H9 (cell line): Measurements from ENCODE around the gene WDR31. TPM values are rescaled to one million over a fixed set of nuclear protein-coding genes. Genes with fewer than 3 reads are reported as not detected.
A peak's percentile ranks its signal among the peaks of the same experiment; 100 is the strongest.

Source experiments
- DNase-seq: peaks from one replicate; pipeline ENCODE4 v3.0.0-alpha.2; 2017
- H2AFZ ChIP-seq: one replicate; pipeline ENCODE4 v1.6.1; 2013; ENCODE audit warnings: mild to moderate bottlenecking, low read length, control low read depth, moderate library complexity
- H2AK5ac ChIP-seq: 2 replicates; pipeline ENCODE4 v1.6.1; 2013; ENCODE audit warnings: low read length, control low read depth, mixed read lengths; ENCODE audit not compliant: insufficient read length
- H2BK120ac ChIP-seq: one replicate; pipeline ENCODE4 v1.6.1; 2013; ENCODE audit warnings: low read depth, mild to moderate bottlenecking, low read length, control low read depth, inconsistent platforms; ENCODE audit not compliant: poor library complexity, severe bottlenecking
- H2BK12ac ChIP-seq: 2 replicates; pipeline ENCODE4 v1.6.1; 2013; ENCODE audit warnings: low read length, control low read depth, mixed read lengths, low read depth; ENCODE audit not compliant: insufficient read length
- H2BK15ac ChIP-seq: 2 replicates; pipeline ENCODE4 v1.6.1; 2013; ENCODE audit warnings: low read depth, low read length, control low read depth
- H2BK20ac ChIP-seq: one replicate; pipeline ENCODE4 v1.6.1; 2013; ENCODE audit warnings: low read depth, mild to moderate bottlenecking, low read length, control low read depth, inconsistent platforms; ENCODE audit not compliant: poor library complexity, severe bottlenecking
- H2BK5ac ChIP-seq: 2 replicates; pipeline ENCODE4 v1.6.1; 2013; ENCODE audit warnings: low read length, control low read depth, mixed read lengths; ENCODE audit not compliant: insufficient read length
- H3K14ac ChIP-seq: 2 replicates; pipeline ENCODE4 v1.6.1; 2013; ENCODE audit warnings: low read length, control low read depth; ENCODE audit not compliant: insufficient read depth
- H3K18ac ChIP-seq: 2 replicates; pipeline ENCODE4 v1.6.1; 2013; ENCODE audit warnings: low read depth, mild to moderate bottlenecking, mixed read lengths, low read length, control low read depth; ENCODE audit not compliant: insufficient read length
- H3K23ac ChIP-seq: 2 replicates; pipeline ENCODE4 v1.6.1; 2013; ENCODE audit warnings: low read length, control low read depth, mixed read lengths, low read depth; ENCODE audit not compliant: insufficient read length
- H3K23me2 ChIP-seq: 2 replicates; pipeline ENCODE4 v1.6.1; 2013; ENCODE audit warnings: low read depth, mild to moderate bottlenecking, mixed read lengths, low read length, control low read depth; ENCODE audit not compliant: insufficient read length, poor library complexity, severe bottlenecking
- H3K27ac ChIP-seq: 2 replicates; pipeline ENCODE4 v1.5.1; 2013; ENCODE audit warnings: low read length, control low read depth, mixed read lengths, low read depth; ENCODE audit not compliant: insufficient read length
- H3K27me3 ChIP-seq: 2 replicates; pipeline ENCODE4 v1.6.1; 2013; ENCODE audit warnings: low read length, control low read depth, inconsistent platforms; ENCODE audit not compliant: insufficient read depth
- H3K4ac ChIP-seq: 2 replicates; pipeline ENCODE4 v1.6.1; 2013; ENCODE audit warnings: low read depth, mild to moderate bottlenecking, control low read depth, inconsistent platforms, low read length, moderate library complexity
- H3K4me1 ChIP-seq: 2 replicates; pipeline ENCODE4 v1.6.1; 2013; ENCODE audit warnings: low read length, control low read depth, inconsistent platforms; ENCODE audit not compliant: insufficient read depth
- H3K4me2 ChIP-seq: 2 replicates; pipeline ENCODE4 v1.6.1; 2013; ENCODE audit warnings: low read length, control low read depth, mixed read lengths; ENCODE audit not compliant: insufficient read length, insufficient read depth
- H3K56ac ChIP-seq: 2 replicates; pipeline ENCODE4 v1.6.1; 2013; ENCODE audit warnings: low read depth, mild to moderate bottlenecking, mixed read lengths, low read length, control low read depth; ENCODE audit not compliant: insufficient read length
- H3K79me1 ChIP-seq: 2 replicates; pipeline ENCODE4 v1.6.1; 2013; ENCODE audit warnings: low read depth, mild to moderate bottlenecking, moderate library complexity, low read length, control low read depth, inconsistent platforms; ENCODE audit not compliant: insufficient read depth, poor library complexity, severe bottlenecking
- H3K79me2 ChIP-seq: 2 replicates; pipeline ENCODE4 v1.6.1; 2013; ENCODE audit warnings: low read length, control low read depth, inconsistent platforms; ENCODE audit not compliant: insufficient read depth
- H3K9ac ChIP-seq: 2 replicates; pipeline ENCODE4 v1.6.1; 2013; ENCODE audit warnings: low read length, control low read depth, mixed read lengths; ENCODE audit not compliant: insufficient read length; ENCODE audit errors: extremely low read depth
- H3K9me3 ChIP-seq: one replicate; pipeline ENCODE4 v1.6.1; 2013; ENCODE audit warnings: low read depth, low read length, inconsistent platforms; ENCODE audit not compliant: control insufficient read depth
- H3T11ph ChIP-seq: one replicate; pipeline ENCODE4 v1.6.1; 2013; ENCODE audit warnings: mild to moderate bottlenecking, low read length, control low read depth, inconsistent platforms
- H4K20me1 ChIP-seq: one replicate; pipeline ENCODE4 v1.6.1; 2013; ENCODE audit not compliant: control insufficient read depth, insufficient read length, insufficient read depth
- H4K5ac ChIP-seq: 2 replicates; pipeline ENCODE4 v1.6.1; 2013; ENCODE audit warnings: low read depth, mild to moderate bottlenecking, mixed read lengths, low read length, control low read depth; ENCODE audit not compliant: insufficient read length
- H4K8ac ChIP-seq: replicated peaks from 2 replicates; pipeline ENCODE4 v1.6.1; 2013; ENCODE audit warnings: low read length, control low read depth, mixed read lengths, low read depth; ENCODE audit not compliant: insufficient read length
- H4K91ac ChIP-seq: 2 replicates; pipeline ENCODE4 v1.6.1; 2013; ENCODE audit warnings: low read depth, mild to moderate bottlenecking, moderate library complexity, mixed read lengths, low read length, control low read depth; ENCODE audit not compliant: insufficient read length
- H3K27ac Mint-ChIP-seq, 3 experiments: 2 replicates in 2 of 3; 3 replicates in 1 of 3; pipeline ENCODE4 v1.8.0; 2020 to 2021; ENCODE audit warnings: mixed read lengths in 3 of 3, mild to moderate bottlenecking in 1 of 3, moderate library complexity in 1 of 3
- H3K27me3 Mint-ChIP-seq: 2 replicates; pipeline ENCODE4 v1.8.0; 2021; ENCODE audit warnings: low read depth, mild to moderate bottlenecking, moderate library complexity, mixed read lengths
- H3K36me3 Mint-ChIP-seq, 3 experiments: 2 replicates in 2 of 3; 3 replicates in 1 of 3; pipeline ENCODE4 v1.8.0; 2020 to 2021; ENCODE audit warnings: low read depth in 3 of 3, mixed read lengths in 3 of 3; ENCODE audit not compliant: insufficient read depth in 1 of 3
- H3K4me1 Mint-ChIP-seq, 2 experiments: 2 replicates each; pipeline ENCODE4 v1.8.0; 2020; ENCODE audit warnings: mixed read lengths in 2 of 2
- H3K4me3 Mint-ChIP-seq, 2 experiments: 2 replicates in 1 of 2; 3 replicates in 1 of 2; pipeline ENCODE4 v1.8.0; 2020 to 2021; ENCODE audit warnings: mild to moderate bottlenecking in 2 of 2, mixed read lengths in 2 of 2, moderate library complexity in 1 of 2
- H3K9me3 Mint-ChIP-seq, 2 experiments: 2 replicates in 1 of 2; 3 replicates in 1 of 2; pipeline ENCODE4 v1.8.0; 2020; ENCODE audit warnings: mild to moderate bottlenecking in 2 of 2, mixed read lengths in 2 of 2, moderate library complexity in 1 of 2
- CTCF ChIP-seq: fragments of 200-600 bp; sonication (generic); conservative IDR thresholded peaks from 3 replicates; pipeline ENCODE4 v1.8.0; 2021; ENCODE audit warnings: antibody characterized with exemption, mild to moderate bottlenecking
- WGBS: extraction: QIAGEN DNeasy Blood & Tissue Kit; methylation state at CpG from one replicate; pipeline ENCODE4 v1.1.7; 2013; ENCODE audit warnings: missing lambda C conversion rate, low lambda C conversion rate, mixed read lengths; ENCODE audit not compliant: insufficient read length; ENCODE audit errors: extremely low coverage; 5-methylcytosine and 5-hydroxymethylcytosine counted together
- total RNA-seq: library from RNA; stranded (reverse); gene quantifications from 2 replicates; pipeline ENCODE4 v1.2.1, GENCODE V29; 2021

Gene WDR31
- total RNA-seq, 1 experiment from 2014 or later = 0.72 TPM

- no peaks in the 10 kb centered on the region; the same call in 1 of the 2 replicates for H3K4me1 ChIP-seq
- H3K79me1 ChIP-seq = no peaks in the 10 kb centered on the region
- peak within 1 kb of the TSS; percentile 57 for H3K18ac ChIP-seq
- H2BK15ac ChIP-seq = no peak within 1 kb of the TSS
- H2BK12ac ChIP-seq = no peak within 1 kb of the TSS
- no peak within 1 kb of the TSS for H2BK20ac ChIP-seq
- H3K4me2 ChIP-seq = peak within 1 kb of the TSS; percentile 83
- no peak within 1 kb of the TSS for H3T11ph ChIP-seq
- H4K8ac ChIP-seq = no peak within 1 kb of the TSS
- no peak within 1 kb of the TSS for H3K23ac ChIP-seq
- H2AFZ ChIP-seq = no peak within 1 kb of the TSS
- no peak within 1 kb of the TSS for H2BK120ac ChIP-seq
- Mint-ChIP-seq H3K4me1 (peaks cover 7 to 21% of the 10 kb centered on the region in 2 experiments), H3K36me3 (peaks cover 0 to 20% (median 18%) of the 10 kb centered on the region in 3 experiments; a peak in 6 of 7 replicates), H3K27ac (peak within 1 kb of the TSS in 2 of 3 experiments; percentile 70 to 95; a peak in 3 of 7 replicates), H3K27me3 (no peaks in the 10 kb centered on the region), H3K9me3 (no peaks in the 10 kb centered on the region), H3K4me3 (peak within 1 kb of the TSS; percentile 88 to 96)
- no peak within 1 kb of the TSS for H3K4ac ChIP-seq
- peak within 1 kb of the TSS; percentile 94 for H3K14ac ChIP-seq
- no peaks in the 10 kb centered on the region for H3K27me3 ChIP-seq
- no CpG with 5 or more reads among the region's 74 CpGs for whole genome bisulfite sequencing
- peak; percentile 86 for DNase-seq
- no peak within 1 kb of the TSS for H4K91ac ChIP-seq
- H3K56ac ChIP-seq = no peak within 1 kb of the TSS
- H3K27ac ChIP-seq = no peak within 1 kb of the TSS
- no peaks in the 10 kb centered on the region for H3K79me2 ChIP-seq
- no peaks in the 10 kb centered on the region for H4K20me1 ChIP-seq
- TF ChIP-seq CTCF = no peak
- H2AK5ac ChIP-seq = no peak within 1 kb of the TSS
- peaks cover 6% of the 10 kb centered on the region for H3K23me2 ChIP-seq
- no peak within 1 kb of the TSS for H4K5ac ChIP-seq
- H3K9me3 ChIP-seq = no peaks in the 10 kb centered on the region
- peak within 1 kb of the TSS; percentile 66 for H3K9ac ChIP-seq
- H2BK5ac ChIP-seq = no peak within 1 kb of the TSS
Measured at GRCh38 chr9:113376634-113377567, 36.8 kb upstream of the WDR31 start, which contains the start of gene HDHD3. Gene HDHD3 (minus strand): TSS chr9:113376986. CDS start chr9:113374354, 2,632 bp downstream.
